WERI-Rb-1 (cell line): ENCODE results near the gene PTPRN2.

Experiments
- DNase-seq: peaks from one replicate; pipeline ENCODE4 v3.0.0-alpha.2; 2020
- H3K27ac ChIP-seq: fragments of 250-450 bp; sonication (Bioruptor Pico); 2 replicates; pipeline ENCODE4 v1.5.1; 2020; ENCODE audit warnings: mild to moderate bottlenecking, moderate library complexity
- H3K27me3 ChIP-seq: fragments of 250-450 bp; sonication (Bioruptor Pico); 2 replicates; pipeline ENCODE4 v1.5.1; 2021; ENCODE audit warnings: mild to moderate bottlenecking, low read depth, moderate library complexity; ENCODE audit not compliant: insufficient read depth, severe bottlenecking
- H3K36me3 ChIP-seq: fragments of 250-450 bp; sonication (Bioruptor Pico); 2 replicates; pipeline ENCODE4 v1.5.1; 2020; ENCODE audit warnings: mild to moderate bottlenecking, moderate library complexity
- H3K4me3 ChIP-seq: 2 replicates; pipeline ENCODE4 v1.5.1; 2011; ENCODE audit warnings: low read depth, mild to moderate bottlenecking, control low read depth, low read length
- H3K9me3 ChIP-seq: fragments of 250-450 bp; sonication (Bioruptor Pico); 2 replicates; pipeline ENCODE4 v1.5.1; 2021; ENCODE audit warnings: mild to moderate bottlenecking, moderate library complexity; ENCODE audit not compliant: severe bottlenecking
- TF ChIP-seq, protein P1 (sequence below): IDR thresholded peaks from 2 replicates; pipeline ENCODE4 v1.5.1; 2011; ENCODE audit warnings: low read depth, mild to moderate bottlenecking, control low read depth, inconsistent platforms, low read length

Gene PTPRN2

DNA sequence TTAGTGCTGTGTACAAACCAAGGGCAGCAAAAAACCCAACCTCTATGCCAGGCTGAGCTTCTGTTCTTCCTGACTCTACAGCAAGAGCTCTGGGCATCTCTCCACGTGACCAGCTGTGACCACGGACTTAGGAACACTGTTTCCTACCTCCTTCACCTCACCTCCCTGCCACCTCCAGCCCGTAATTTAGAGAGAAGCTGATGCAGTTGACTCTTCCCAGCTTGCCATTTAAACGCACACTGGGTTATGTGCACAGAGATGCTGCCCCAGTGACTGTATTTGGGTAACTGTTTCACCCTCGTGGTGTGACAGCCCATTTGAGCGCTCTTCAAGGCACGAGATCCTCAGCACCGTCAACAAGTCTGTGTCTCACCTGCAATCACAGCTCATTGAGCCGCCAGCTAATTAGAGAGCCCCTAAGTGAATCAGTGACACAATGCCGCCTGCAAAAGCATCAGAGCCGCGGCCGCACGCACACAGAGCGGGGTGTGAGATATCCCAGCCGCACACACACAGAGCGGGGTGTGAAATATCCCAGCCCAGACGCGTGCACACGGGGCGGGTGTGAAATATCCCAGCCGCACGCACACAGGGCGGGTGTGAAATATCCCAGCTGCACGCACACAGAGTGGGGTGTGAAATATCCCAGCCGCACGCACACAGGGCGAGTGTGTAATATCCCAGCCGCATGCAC, 319.7 kb downstream of the PTPRN2 start:
- no peak for DNase-seq
- Histone ChIP-seq H3K4me3 (no peak overlapping the region), H3K9me3 (no peaks in the 10 kb centered on the region), H3K27ac (no peak overlapping the region), H3K27me3 (no peaks in the 10 kb centered on the region), H3K36me3 (no peaks in the 10 kb centered on the region)
- TF ChIP-seq, protein P1, sequence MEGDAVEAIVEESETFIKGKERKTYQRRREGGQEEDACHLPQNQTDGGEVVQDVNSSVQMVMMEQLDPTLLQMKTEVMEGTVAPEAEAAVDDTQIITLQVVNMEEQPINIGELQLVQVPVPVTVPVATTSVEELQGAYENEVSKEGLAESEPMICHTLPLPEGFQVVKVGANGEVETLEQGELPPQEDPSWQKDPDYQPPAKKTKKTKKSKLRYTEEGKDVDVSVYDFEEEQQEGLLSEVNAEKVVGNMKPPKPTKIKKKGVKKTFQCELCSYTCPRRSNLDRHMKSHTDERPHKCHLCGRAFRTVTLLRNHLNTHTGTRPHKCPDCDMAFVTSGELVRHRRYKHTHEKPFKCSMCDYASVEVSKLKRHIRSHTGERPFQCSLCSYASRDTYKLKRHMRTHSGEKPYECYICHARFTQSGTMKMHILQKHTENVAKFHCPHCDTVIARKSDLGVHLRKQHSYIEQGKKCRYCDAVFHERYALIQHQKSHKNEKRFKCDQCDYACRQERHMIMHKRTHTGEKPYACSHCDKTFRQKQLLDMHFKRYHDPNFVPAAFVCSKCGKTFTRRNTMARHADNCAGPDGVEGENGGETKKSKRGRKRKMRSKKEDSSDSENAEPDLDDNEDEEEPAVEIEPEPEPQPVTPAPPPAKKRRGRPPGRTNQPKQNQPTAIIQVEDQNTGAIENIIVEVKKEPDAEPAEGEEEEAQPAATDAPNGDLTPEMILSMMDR: no peak

DNA sequence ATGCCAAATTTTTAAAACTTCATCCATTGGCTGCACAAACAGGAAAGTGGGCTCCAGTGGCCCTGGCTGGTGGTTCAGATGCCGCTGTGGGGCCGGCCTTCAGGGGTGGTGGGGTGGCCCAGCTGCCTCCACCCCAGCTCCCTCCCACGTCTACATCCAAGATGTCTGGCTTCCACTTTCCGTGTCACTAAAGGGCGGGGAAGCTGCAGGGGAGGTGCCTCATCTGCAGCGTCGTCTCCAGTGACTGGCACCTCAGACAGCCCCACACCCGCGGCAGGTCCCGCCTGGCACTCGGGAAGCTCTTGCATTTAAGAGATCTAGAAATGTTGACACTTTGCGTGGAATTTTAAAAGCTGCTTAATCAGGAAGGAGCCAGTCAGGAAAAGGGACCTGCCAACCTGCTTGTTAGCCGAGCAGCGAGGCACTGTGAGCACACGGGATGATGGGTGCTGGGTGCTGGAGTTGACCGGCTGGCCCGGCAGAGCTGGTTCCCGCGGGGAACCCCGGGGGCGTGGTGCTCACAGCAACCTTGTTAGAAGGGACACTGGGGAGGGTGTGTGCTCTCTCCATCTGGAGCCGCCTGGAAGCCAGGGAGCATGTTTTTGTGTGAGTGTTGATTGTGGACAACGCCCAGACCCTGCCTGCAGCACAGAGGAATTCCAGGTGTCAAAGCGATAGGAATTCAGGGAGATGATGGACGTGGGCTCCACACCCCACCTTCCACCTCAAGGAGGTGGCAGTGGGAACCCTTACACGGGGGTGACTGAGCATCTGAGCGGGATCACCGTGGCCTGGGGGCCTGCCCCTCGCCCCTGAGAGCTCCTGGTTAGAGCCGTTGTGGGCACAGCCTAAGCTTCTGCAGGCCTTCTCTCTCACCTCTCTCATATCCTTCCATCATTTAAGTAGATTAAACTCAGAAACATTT, 320.5 kb downstream of the PTPRN2 start:
- DNase-seq: no peak
- Histone ChIP-seq H3K27ac (no peak overlapping the region), H3K9me3 (no peaks in the 10 kb centered on the region), H3K36me3 (no peaks in the 10 kb centered on the region), H3K27me3 (no peaks in the 10 kb centered on the region), H3K4me3 (no peak overlapping the region)
- TF ChIP-seq, protein P1: no peak

DNA sequence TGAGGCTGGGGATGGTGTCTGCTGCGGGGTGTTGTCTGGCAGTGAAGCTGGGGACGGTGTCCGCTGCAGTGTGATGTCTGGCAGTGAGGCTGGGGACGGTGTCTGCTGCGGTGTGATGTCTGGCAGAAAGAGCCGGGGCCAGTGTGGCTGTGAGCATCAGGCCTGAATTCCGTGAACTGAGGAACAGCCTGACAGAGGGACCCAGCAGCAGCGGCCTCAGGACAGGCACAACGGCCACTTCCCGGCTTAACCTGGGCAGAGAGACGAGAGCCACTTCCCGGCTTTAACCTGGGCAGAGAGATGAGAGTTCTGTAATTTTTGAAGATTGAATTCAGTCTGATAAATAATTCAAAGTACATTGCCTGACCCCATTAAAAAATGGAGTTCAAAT, 321.2 kb downstream of the PTPRN2 start:
- H3K9me3 ChIP-seq: no peaks in the 10 kb centered on the region
- DNase-seq: no peak
- TF ChIP-seq, protein P1: no peak

DNA sequence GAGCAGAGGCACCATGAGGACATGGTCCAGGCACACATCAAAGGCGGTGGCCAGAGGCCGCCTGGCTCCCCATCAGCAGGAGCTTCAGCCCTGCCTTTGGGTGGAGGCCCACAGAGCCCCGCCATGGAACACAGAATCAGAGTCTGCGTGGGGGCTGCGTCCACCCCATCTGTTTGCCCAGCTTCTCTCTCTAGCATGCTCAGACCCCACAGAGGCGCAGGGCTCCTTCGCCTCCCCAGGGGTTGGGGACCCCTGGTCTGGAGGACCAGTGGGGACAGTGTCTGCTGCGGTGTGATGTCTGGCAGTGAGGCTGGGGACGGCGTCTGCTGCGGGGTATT, 321.9 kb downstream of the PTPRN2 start:
- Histone ChIP-seq H3K4me3 (no peak overlapping the region), H3K9me3 (no peaks in the 10 kb centered on the region), H3K27me3 (no peaks in the 10 kb centered on the region), H3K36me3 (no peaks in the 10 kb centered on the region), H3K27ac (no peak overlapping the region)
- DNase-seq: no peak
- TF ChIP-seq, protein P1: no peak

More for the DNA sequence above, 321.2 kb downstream of the PTPRN2 start:
- no peaks in the 10 kb centered on the region for H3K36me3 ChIP-seq
- H3K4me3 ChIP-seq: no peak overlapping the region
- H3K27me3 ChIP-seq: no peaks in the 10 kb centered on the region
- no peak overlapping the region for H3K27ac ChIP-seq

DNA sequence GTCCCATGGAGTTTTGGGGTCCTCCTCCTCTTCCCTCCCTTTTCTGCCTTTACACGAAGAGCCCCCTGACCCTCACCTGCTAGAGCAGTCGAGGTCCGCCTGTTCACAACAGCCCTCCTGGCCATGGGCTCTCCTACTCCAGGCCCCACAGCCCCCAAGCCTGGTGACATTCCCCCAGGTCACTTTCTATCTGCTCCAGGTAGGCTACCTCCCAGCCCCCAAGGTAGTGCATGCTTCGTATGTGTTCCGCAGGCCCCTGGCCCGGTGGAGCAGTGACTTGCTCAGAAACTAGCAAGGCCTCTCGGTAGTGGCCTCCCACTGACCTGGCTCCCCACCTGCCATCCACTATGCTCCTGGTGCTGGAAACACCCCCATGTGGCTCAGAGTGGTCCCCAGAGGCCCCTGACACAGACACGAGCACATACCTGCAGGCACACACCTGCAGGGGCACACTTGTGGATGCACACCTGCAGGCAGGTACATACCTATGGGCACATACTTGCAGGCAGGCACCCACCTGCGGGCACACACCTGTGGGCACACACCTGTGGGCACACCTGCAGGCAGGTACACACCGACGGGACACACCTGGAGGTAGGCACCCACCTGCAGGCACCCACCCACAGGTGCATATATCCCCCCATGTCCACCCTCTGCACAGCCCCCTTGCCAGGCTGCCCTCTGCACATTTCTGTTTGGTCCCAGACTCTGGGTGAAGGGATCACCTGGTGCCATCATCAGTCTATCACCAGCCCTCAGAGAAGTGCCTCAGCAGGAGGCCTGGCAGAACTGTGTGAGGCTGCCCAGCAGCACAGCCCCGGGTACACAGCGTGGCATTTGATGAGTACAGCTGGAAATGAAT, 322.5 kb downstream of the PTPRN2 start:
- Histone ChIP-seq H3K4me3 (no peak overlapping the region), H3K27me3 (no peaks in the 10 kb centered on the region), H3K36me3 (no peaks in the 10 kb centered on the region), H3K9me3 (no peaks in the 10 kb centered on the region), H3K27ac (no peak overlapping the region)
- no peak for DNase-seq
- TF ChIP-seq, protein P1: no peak
